Body of pancreas (tissue), 4 donors: ENCODE data around the gene PABPN1. TPM values are rescaled to one million over a fixed set of nuclear protein-coding genes. Genes with fewer than 3 reads are reported as not detected.

Source experiments
- ATAC-seq: fragments of 150-250 bp; one replicate; pipeline ENCODE4 v1.9.1; 2016
- DNase-seq, 4 donors: peaks; one replicate each; pipeline ENCODE4 v3.0.0-alpha.2; 2019
- H3K27ac ChIP-seq, 4 donors: fragments of 200-600 bp; sonication (generic); 1 replicate in 3 of 4; 2 replicates in 1 of 4; pipeline versions ENCODE4 v1.5.1 to v1.6.1; 2016 to 2019; ENCODE audit warnings: mild to moderate bottlenecking in 1 of 4, mixed read lengths in 1 of 4, moderate library complexity in 1 of 4
- H3K27me3 ChIP-seq, 2 donors: fragments of 200-600 bp; sonication (generic); one replicate each; pipeline ENCODE4 v1.6.0; 2016; ENCODE audit warnings: mild to moderate bottlenecking in 1 of 2
- H3K36me3 ChIP-seq, 2 donors: fragments of 200-600 bp; sonication (generic); replicated peaks in 1 of 2; 2 replicates each; pipeline ENCODE4 v1.5.1; 2016; ENCODE audit warnings: low read depth in 2 of 2; ENCODE audit not compliant: insufficient read depth in 1 of 2
- H3K4me1 ChIP-seq: fragments of 200-600 bp; sonication (generic); one replicate; pipeline ENCODE4 v1.6.0; 2016
- H3K4me3 ChIP-seq, 2 donors: fragments of 200-600 bp; sonication (generic); 1 replicate in 1 of 2; 2 replicates in 1 of 2; pipeline ENCODE4 v1.5.1; 2016 to 2019
- H3K9me3 ChIP-seq, 3 donors: fragments of 200-600 bp; sonication (generic); 1 replicate in 2 of 3; 2 replicates in 1 of 3; pipeline ENCODE4 v1.5.1; 2016
- CTCF ChIP-seq, 7 experiments: fragments of 450-650 bp in 4 of 7; fragments of 200-600 bp in 3 of 7; sonication (generic) in 3 of 7; IDR thresholded peaks; one replicate each; pipeline ENCODE4 v1.5.1; 2016 to 2019; ENCODE audit warnings: antibody characterized with exemption in 7 of 7
- POLR2A ChIP-seq, 3 donors: fragments of 450-650 bp; IDR thresholded peaks; one replicate each; pipeline ENCODE4 v1.6.1; 2016; ENCODE audit warnings: antibody characterized with exemption in 3 of 3, mild to moderate bottlenecking in 2 of 3
- WGBS, 2 donors: methylation state at CpG; one replicate each; pipeline ENCODE4 v1.1.5; 2017; 5-methylcytosine and 5-hydroxymethylcytosine counted together
- intact Hi-C: fragments of 100-400 bp; cut with DNase I; formaldehyde crosslinking; loops from one replicate; pipeline ENCODE4 v1.15.1; 2023
- total RNA-seq, 2 donors: library from RNA; depleted of rRNA; stranded (reverse); fragments of >200 nt; gene quantifications; one replicate each; pipeline ENCODE4 v1.1.0, GENCODE V29; 2016

PABPN1 gene
- total RNA-seq, 2 donors from 2014 or later, result 28.8 to 46.8 TPM

- Histone ChIP-seq H3K27me3 (no peaks in the 10 kb centered on the region), H3K27ac (peak overlapping the region; percentile 77 to 93 (median 89)), H3K9me3 (no peaks in the 10 kb centered on the region), H3K4me3 (peak overlapping the region; percentile 64 to 85), H3K4me1 (peaks cover 45% of the 10 kb centered on the region), H3K36me3 (no peaks in the 10 kb centered on the region)
- TF ChIP-seq CTCF (IDR thresholded peaks at IDR 0.05) (no peak), POLR2A (IDR thresholded peaks at IDR 0.05) (no peak)
- intact Hi-C loops, result no loop called here
- no peak for ATAC-seq
- 73 to 76% methylated on average over 20 to 22 of the region's 22 CpGs for WGBS, 2 donors
- no peak for DNase-seq
Observed at GRCh38 chr14:23307687-23308644, 13.3 kb upstream of the PABPN1 start.

GRCh38 chr14:23308721-23309445 lies 12.4 kb upstream of the PABPN1 start:
- Histone ChIP-seq H3K9me3 (no peaks in the 10 kb centered on the region), H3K4me3 (no peak overlapping the region), H3K27ac (no peak overlapping the region), H3K4me1 (peaks cover 42% of the 10 kb centered on the region), H3K27me3 (no peaks in the 10 kb centered on the region), H3K36me3 (no peaks in the 10 kb centered on the region)
- intact Hi-C loops, result no loop called here
- ATAC-seq (no peak), DNase-seq (no peak)
- 74 to 77% methylated on average over 17 of the region's 17 CpGs for WGBS, 2 donors
- TF ChIP-seq POLR2A (IDR thresholded peaks at IDR 0.05) (no peak), CTCF (IDR thresholded peaks at IDR 0.05) (no peak)

GRCh38 chr14:23310546-23310945 lies 10.7 kb upstream of the PABPN1 start:
- 78 to 91% methylated on average over 1 of the region's 1 CpG for WGBS, 2 donors
- no peak overlapping the region for H3K27ac ChIP-seq
- TF ChIP-seq CTCF (IDR thresholded peaks at IDR 0.05) (no peak), POLR2A (IDR thresholded peaks at IDR 0.05) (no peak)
- peaks cover 41% of the 10 kb centered on the region for H3K4me1 ChIP-seq
- H3K9me3 ChIP-seq, result no peaks in the 10 kb centered on the region
- H3K36me3 ChIP-seq, result no peaks in the 10 kb centered on the region
- DNase-seq (no peak), ATAC-seq (no peak)
- no peaks in the 10 kb centered on the region for H3K27me3 ChIP-seq
- H3K4me3 ChIP-seq, result no peak overlapping the region
- intact Hi-C loops, result no loop called here

GRCh38 chr14:23316300-23316699 lies 5.0 kb upstream of the PABPN1 start:
- H3K9me3 ChIP-seq, result no peaks in the 10 kb centered on the region
- no peaks in the 10 kb centered on the region for H3K27me3 ChIP-seq
- H3K4me3 ChIP-seq, result no peak overlapping the region
- no peak overlapping the region for H3K27ac ChIP-seq
- no peak for ATAC-seq
- no peaks in the 10 kb centered on the region for H3K36me3 ChIP-seq
- 77 to 81% methylated on average over 5 of the region's 5 CpGs for WGBS, 2 donors
- TF ChIP-seq POLR2A (IDR thresholded peaks at IDR 0.05) (no peak), CTCF (IDR thresholded peaks at IDR 0.05) (no peak)
- no peak for DNase-seq
- intact Hi-C loops, result no loop called here
- peaks cover 9% of the 10 kb centered on the region for H3K4me1 ChIP-seq
